KOPT-K1 (cell line): ENCODE results near the gene MINK1.
"Not testable (repeated sequence)": the region's sequence is repeated elsewhere in the genome, so short reads cannot be mapped to it uniquely, and the experiment has no call there.

ENCODE experiments used
- H3K27ac ChIP-seq: fragments of 200-600 bp; sonication (generic); 2 replicates; pipeline ENCODE4 v1.5.1; 2016; ENCODE audit warnings: antibody characterized with exemption, mild to moderate bottlenecking, low read depth, low read length; ENCODE audit not compliant: poor library complexity, severe bottlenecking
- H3K36me3 ChIP-seq: fragments of 200-600 bp; sonication (generic); 2 replicates; pipeline ENCODE4 v1.5.1; 2017; ENCODE audit warnings: antibody characterized with exemption, mild to moderate bottlenecking, low read length, moderate library complexity; ENCODE audit not compliant: insufficient read depth
- H3K9me3 ChIP-seq: fragments of 200-600 bp; sonication (generic); 2 replicates; pipeline ENCODE4 v1.5.1; 2017; ENCODE audit warnings: antibody characterized with exemption, low read length, mild to moderate bottlenecking; ENCODE audit not compliant: insufficient read depth, poor library complexity, severe bottlenecking

Gene MINK1

DNA sequence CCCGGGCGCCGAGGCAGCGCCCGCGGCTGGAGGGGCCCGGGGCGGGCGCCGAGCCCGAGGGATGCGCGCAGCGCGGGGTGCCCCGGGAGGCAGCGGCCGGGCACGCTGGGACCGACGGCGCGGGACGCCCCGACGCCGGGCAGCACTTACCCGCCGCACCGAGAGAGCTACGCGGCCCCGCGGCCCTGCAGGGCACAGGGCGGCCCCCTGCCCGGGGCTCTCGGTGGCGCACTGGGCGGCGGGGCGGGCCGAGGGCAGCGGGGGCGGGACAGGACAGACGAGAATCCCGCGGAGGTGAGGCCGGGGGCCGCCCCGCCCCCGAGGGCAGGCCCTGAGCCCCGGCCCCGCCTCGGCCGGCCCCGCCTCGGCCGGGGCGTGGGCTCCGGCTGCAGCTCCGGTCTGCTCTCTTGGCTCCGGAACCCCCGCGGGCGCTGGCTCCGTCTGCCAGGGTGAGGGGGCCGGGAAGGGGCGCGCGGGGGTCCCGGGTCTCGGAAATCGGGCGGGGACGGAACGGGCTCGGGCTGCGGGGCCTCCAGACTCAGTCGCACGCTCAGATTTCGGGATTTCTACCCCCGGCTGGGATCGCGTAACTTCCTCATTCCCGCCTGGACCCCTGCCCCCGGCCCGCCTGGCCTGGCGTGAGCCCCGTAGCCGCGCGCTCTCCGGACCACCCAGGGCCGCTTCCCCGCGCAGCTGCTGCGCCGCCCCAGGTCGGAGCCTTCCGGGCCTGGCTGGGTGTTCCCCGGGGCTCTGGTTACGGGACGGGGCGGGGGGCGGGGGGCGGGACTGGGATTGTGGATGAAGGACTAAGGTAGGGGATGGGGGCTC, 26.1 kb upstream of the MINK1 start, which contains the start of gene PLD2:
TSS of gene PLD2 (plus strand) at position 376 of the 828 bp plus-strand sequence. CDS start 621 bp downstream, outside the sequence.
- Histone ChIP-seq H3K36me3 (no peaks in the 10 kb centered on the region), H3K27ac (peak within 1 kb of the TSS; percentile 31), H3K9me3 (no peaks in the 10 kb centered on the region)

DNA sequence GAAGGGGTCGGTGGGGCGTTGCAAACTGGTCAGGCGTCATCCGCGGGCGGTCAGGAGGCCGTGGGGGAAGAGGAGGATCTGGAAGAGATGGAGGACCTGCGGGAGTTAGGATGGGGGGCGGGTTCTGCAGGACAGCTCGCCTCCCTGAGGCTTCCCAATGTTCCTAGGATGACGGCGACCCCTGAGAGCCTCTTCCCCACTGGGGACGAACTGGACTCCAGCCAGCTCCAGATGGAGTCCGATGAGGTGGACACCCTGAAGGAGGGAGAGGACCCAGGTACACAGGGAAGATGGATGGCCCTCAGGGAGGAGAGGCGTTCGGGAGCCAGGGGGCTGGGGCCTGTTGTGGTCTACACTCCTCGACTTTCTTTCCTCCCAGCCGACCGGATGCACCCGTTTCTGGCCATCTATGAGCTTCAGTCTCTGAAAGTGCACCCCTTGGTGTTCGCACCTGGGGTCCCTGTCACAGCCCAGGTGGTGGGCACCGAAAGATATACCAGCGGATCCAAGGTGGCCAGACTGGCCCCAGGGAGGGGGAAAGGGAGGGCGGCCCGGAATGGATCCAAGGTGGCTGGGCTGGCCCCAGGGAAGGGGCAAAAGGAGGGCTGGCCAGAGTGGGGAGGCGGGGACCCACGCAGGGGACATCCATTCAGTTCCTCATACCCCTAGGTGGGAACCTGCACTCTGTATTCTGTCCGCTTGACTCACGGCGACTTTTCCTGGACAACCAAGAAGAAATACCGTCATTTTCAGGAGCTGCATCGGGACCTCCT, 25.3 kb upstream of the MINK1 start:
- no peaks in the 10 kb centered on the region for H3K9me3 ChIP-seq
- H3K36me3 ChIP-seq: no peaks in the 10 kb centered on the region
- no peak overlapping the region for H3K27ac ChIP-seq

DNA sequence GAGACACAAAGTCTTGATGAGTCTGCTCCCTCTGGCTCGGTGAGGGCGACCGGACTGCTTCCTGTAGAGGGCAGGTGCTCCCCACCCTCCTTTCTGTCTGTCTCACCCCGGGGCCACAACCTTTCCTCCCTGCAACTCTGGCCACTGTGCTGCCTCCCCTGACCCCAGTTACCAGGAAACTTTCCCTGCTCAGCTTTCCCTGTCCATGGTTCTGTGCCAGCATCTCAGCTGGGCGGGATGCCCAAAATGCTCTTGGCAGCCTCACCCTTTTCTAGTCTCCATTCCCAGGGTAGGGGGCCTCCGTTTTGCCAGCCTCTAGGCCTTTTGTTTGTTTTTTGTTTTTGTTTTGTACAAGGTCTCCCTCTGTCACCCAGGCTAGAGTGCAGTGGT, 24.8 kb upstream of the MINK1 start:
- Histone ChIP-seq H3K36me3 (no peaks in the 10 kb centered on the region), H3K9me3 (no peaks in the 10 kb centered on the region), H3K27ac (no peak overlapping the region)

DNA sequence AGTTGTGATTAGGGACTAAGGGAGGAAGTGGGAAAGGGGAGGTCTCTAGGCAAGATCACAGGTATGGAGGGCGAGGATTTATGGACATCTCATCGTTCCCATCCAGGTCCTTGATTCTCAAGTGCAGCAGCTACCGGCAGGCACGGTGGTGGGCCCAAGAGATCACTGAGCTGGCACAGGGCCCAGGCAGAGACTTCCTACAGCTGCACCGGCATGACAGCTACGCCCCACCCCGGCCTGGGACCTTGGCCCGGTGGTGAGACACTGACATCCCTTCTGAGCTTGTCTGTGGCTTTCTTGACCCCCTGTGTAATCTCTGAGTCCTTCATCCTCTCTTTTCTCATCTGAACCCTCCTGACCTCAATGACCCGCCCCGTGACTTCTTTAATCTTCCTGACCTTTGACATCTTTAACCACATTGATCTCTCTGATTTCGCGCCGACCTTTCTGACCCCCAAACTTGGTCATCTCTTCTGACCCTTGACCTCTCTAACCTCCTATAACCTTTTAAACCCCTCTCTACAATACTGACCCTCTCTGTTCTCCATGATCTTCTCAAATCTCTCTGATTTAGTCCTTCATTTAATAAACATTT, 22.3 kb upstream of the MINK1 start:
- Histone ChIP-seq H3K27ac (no peak overlapping the region), H3K9me3 (no peaks in the 10 kb centered on the region), H3K36me3 (no peaks in the 10 kb centered on the region)

- Histone ChIP-seq H3K27ac (no peak overlapping the region), H3K36me3 (no peaks in the 10 kb centered on the region), H3K9me3 (no peaks in the 10 kb centered on the region)
These were observed 21.7 kb upstream of the MINK1 start for GRCh38 chr17:4811471-4811870.

GRCh38 chr17:4812690-4813089, 20.4 kb upstream of the MINK1 start:
- H3K36me3 ChIP-seq: no peaks in the 10 kb centered on the region
- no peak overlapping the region for H3K27ac ChIP-seq
- H3K9me3 ChIP-seq: no peaks in the 10 kb centered on the region

- H3K36me3 ChIP-seq: no peaks in the 10 kb centered on the region
- H3K27ac ChIP-seq: no peak overlapping the region
- H3K9me3 ChIP-seq: no peaks in the 10 kb centered on the region
These were observed 18.0 kb upstream of the MINK1 start for GRCh38 chr17:4815043-4815675.

DNA sequence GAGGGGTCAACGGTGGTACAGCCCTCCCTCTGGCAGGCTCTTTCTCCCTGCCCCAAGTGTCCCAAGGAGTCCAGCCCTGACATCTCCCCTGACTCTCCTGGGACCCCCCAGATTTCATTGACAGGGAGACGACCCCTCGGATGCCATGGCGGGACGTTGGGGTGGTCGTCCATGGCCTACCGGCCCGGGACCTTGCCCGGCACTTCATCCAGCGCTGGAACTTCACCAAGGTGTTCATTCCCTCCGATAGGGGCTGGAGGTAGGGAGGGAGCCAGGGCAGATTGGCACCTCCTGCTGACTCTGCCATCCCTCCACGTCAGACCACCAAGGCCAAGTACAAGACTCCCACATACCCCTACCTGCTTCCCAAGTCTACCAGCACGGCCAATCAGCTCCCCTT, 16.3 kb upstream of the MINK1 start:
- H3K27ac ChIP-seq: no peak overlapping the region
- H3K36me3 ChIP-seq: no peaks in the 10 kb centered on the region
- no peaks in the 10 kb centered on the region for H3K9me3 ChIP-seq

DNA sequence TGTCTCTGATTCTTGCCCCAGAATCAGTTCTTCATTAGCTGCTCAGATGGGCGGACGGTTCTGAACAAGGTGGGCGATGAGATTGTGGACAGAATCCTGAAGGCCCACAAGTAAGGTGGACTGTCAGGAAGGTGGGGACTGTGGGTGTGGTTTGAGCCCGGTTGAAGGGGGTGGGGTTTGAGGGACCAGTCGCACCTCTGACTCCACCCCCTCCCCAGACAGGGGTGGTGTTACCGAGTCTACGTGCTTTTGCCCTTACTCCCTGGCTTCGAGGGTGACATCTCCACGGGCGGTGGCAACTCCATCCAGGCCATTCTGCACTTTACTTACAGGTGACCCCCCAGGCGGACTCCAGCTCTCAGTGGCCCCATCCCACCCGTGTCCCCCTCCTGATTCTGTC, 14.9 kb upstream of the MINK1 start:
- no peak overlapping the region for H3K27ac ChIP-seq
- H3K9me3 ChIP-seq: no peaks in the 10 kb centered on the region
- H3K36me3 ChIP-seq: no peaks in the 10 kb centered on the region

DNA sequence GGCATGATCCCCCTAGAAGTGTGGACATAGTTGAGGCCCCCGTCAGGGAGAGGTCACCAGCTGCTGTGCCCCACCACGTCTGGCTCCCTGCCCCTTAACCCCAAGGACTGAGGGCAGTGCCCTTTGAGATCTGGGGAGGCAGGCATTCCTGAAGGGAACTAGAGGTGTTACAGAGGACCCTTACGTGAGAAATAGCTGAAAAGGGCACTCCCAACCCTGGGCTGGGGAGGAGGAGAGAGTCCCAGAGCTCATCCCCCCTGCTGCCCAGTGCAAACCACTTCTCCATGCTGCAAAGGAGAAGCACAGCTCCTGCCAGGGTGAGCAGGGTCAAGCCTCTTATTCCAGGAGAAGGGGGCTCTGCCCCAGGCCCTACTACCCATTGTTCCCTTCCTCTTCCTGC, 10.3 kb upstream of the MINK1 start:
- H3K36me3 ChIP-seq: no peaks in the 10 kb centered on the region
- H3K27ac ChIP-seq: no peak overlapping the region
- H3K9me3 ChIP-seq: no peaks in the 10 kb centered on the region

GRCh38 chr17:4823373-4824089, 9.6 kb upstream of the MINK1 start:
- no peaks in the 10 kb centered on the region for H3K36me3 ChIP-seq
- no peaks in the 10 kb centered on the region for H3K9me3 ChIP-seq
- no peak overlapping the region for H3K27ac ChIP-seq

- Histone ChIP-seq H3K36me3 (no peaks in the 10 kb centered on the region), H3K27ac (no peak overlapping the region), H3K9me3 (no peaks in the 10 kb centered on the region)
These were observed 5.7 kb upstream of the MINK1 start for GRCh38 chr17:4827399-4827798.

- peak overlapping the region; percentile 59 for H3K27ac ChIP-seq
These were observed 337 bp upstream of the MINK1 start for GRCh38 chr17:4832829-4833177.

DNA sequence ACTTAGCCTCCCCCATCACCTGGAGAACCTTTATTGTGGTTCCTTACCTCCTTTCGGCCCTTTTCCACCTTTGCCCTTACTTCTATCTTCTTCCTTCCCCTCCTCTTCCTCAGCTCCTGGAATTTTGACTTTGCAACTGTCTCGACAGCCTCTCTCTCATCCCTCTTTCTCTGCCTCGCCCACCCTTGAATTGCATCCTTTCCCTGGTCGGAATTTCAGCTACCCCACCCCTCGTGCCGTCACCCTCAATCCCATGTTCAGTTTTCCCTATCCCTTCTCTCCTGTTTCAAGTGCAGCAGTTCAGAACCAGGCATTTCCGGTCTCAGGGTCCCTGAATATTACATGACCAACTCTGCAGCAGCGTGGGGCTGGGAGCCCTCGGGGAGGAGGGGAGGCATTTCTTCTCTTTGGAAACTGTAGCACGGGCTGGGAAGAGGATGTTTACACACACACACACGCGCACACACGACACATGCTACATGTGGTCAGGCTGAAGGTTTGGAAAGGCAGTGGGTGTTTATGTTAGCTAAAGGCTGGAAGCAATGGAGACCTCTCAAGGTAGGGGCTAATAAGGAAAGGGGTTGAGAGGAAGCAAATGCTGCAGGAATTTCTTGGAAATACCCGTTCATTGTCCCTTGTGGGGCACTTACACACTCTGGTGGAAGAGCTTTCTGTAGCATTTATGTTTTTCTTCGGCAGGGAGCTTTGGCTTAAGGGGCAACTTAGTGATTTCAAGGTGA, 971 bp downstream of the MINK1 start:
- peak overlapping the region; percentile 59 for H3K27ac ChIP-seq

More at GRCh38 chr17:4832829-4833177, 337 bp upstream of the MINK1 start:
- not testable (repeated sequence) for H3K36me3 ChIP-seq, H3K9me3 ChIP-seq

More for the DNA sequence above, 971 bp downstream of the MINK1 start:
- Histone ChIP-seq H3K9me3 (no peaks in the 10 kb centered on the region), H3K36me3 (no peaks in the 10 kb centered on the region)
